Activated effector memory CD4-positive, alpha-beta T cell treated with anti-CD3 and anti-CD28 coated beads, Interleukin-2, amount 50 U/mL, for 16 hours (primary cell): ENCODE data around the gene AHI1.
"Not testable (repeated sequence)": the region's sequence is repeated elsewhere in the genome, so short reads cannot be mapped to it uniquely, and the experiment has no call there.

ENCODE experiments used
- DNase-seq: peaks from one replicate; pipeline ENCODE4 v3.0.0-alpha.2; 2020

Gene AHI1

DNA sequence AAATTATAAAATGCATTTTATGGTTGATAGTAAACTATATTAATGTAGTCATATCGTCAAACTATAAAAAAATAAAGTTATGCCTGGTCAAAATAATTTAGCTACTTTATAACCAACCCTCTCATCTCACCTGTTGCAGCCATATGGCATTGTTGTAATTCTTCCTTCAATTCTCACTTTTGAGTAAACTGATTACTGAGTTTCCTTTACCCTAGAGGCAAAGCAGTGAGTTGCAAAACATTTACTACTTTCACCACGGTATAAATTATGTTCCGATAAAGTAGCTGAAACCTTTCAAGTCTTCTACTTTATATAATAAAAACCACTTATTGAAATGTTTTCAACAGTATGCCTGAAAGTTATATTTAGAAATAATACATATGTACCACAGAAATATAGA is 113.8 kb downstream of the AHI1 start:
- DNase-seq: no peak

DNA sequence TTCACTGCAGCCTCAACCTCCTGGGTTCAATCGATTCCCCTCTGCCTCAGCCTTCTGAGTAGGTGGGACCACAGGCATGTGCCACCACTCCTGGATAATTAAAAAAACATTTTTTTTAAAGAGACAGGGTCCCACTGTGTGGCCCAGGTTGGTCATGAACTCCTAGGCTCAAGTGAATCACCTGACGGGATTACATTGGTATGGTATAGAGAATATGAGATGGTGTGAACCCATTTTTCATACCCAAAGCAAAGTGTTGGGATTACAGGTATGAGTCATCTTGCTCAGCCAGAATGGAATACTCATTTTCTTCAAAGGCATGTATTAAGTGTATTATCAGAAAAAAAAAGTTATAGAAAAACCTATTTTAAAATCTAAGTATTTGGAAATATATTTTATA is 114.2 kb downstream of the AHI1 start:
- DNase-seq: no peak

DNA sequence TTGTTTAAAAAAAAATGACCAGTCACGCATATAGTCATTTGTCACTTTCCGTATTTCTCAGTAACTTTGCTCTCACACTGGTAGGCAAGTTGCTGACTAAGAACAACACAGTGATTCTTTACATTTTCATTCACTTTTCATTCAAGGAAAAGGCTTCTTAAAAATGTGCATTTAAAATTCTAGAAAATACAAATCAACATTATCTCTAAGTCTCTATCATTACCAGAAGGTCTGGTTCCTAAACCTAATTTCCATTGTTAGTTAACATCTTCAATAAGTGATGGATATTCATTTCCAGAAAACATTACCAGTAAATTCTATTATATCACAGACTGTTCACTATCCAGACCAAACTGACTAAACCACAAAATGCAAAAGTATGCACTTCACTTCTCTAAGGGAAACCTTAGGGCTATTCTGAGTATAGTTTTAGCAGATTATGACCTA is 115.3 kb downstream of the AHI1 start:
- no peak for DNase-seq

DNA sequence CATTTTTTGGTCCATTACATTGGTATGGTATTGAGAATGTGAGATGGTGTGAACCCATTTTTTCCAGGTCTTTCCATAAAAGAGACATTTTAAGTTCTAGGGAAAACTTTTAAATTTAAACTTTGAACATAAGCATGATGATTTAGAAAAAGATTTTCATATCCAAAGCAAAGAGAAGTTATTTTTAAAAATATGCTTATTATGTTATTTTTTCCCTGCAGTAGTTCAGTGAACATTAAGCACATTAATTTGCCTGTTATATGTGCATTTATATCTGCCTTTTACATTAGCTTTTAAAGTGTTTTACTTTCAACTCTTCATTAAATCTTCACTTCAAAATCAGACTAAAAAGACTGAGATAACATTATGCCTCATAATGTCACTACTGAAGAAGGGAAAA is 116.7 kb downstream of the AHI1 start:
- no peak for DNase-seq

DNA sequence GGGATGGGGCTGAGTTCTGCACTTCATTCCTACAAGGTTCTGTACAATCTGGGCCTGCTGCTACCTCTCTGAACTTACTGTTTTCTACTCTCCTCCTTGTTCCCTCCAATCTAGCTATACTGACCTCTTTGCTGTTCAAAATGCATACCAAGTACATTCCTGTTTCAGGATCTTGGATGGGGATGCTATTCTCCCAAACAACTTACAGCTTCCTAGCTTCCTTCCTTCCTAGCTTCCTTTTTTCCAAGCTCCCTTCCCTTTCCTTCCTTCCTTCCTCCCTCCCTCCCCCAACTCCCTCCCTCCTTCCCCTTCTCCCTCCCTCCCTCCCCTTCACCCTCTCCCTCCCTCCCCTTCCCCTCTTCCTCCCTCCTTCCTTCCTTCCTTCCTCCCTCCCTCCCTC is 117.9 kb downstream of the AHI1 start:
- DNase-seq: no peak

DNA sequence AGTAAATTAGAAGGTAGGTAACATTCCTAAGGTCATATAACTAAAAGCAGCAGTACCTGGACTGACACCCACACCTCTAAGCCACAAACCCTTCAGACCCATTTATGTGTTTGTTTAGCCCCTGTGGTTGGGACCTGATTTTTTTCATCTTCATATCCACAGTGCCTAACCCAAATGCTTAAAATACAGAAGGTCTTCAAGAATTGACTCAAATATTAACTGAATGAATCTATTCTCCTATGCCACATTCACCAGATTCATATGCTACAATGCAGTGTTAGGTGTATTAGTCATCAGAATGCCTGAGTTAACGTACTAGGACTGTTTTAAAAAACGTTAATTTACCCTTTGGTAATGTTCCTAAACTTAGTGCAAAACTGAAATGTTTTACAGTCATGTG is 124.8 kb downstream of the AHI1 start:
- no peak for DNase-seq

DNA sequence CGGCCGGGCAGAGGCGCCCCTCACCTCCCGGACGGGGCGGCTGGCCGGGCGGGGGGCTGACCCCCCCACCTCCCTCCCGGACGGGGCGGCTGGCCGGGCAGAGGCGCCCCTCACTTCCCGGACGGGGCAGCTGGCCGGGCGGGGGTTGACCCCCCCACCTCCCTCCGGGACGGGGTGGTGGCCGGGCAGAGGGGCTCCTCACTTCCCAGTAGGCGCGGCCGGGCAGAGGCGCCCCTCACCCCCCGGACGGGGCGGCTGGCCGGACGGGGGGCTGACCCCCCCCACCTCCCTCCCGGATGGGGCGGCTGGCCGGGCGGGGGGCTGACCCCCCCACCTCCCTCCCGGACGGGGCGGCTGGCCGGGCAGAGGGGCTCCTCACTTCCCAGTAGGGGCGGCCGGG is 133.9 kb downstream of the AHI1 start:
- not testable (repeated sequence) for DNase-seq

DNA sequence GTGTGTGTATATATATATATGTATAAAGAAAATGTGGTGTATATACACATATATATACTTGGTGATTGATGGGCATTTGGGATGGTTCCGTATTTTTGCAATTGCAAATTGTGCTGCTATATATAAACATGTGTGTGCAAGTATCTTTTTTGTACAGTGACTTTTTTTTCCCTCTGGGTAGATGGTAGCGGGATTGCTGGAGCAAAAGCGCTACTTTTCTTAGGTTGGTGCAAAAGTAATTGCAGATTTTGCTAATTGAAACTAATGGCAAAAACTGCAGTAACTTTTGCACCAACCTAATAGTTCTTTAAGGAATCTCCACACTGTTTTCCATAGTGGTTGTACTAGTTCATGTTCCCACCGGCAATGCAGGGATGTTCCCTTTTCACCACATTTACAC is 135.4 kb downstream of the AHI1 start:
- DNase-seq: no peak

DNA sequence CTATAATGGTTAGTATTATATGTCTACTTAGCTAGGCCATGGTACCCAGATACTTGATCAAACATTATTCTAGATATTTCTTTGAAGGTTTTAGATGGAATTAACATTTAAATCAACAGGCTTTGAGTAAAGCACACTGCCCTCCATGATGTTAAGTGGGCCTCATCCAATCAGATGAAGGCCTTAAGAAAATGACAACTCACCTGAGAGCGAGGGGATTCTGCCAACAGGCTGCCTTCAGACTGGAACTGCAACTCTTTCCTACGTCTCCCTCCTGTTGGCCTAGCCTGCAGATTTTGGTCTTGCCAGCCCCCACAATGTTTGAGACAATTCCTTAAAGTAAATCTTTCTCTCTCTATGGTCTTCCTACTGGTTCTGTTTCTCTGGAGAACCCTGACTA is 137.3 kb downstream of the AHI1 start:
- DNase-seq: no peak

DNA sequence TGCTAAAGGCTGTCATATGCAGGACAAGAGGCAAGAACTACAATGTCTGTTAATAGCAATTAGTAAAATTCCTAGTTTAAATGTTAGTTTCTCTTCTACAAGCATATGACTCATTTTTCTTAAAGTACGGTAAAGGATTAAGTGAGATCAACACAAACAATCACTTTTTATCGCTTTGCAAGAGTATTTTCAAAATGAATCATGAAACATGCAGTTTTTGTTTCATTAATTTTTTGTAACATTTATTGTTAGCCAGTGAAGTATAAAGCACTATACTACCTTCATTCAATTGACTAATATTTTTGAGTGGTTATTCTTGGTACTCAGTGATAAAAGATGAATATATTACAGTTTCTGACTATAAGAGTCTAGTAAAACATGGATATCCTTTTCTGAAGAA is 138.6 kb downstream of the AHI1 start:
- no peak for DNase-seq

DNA sequence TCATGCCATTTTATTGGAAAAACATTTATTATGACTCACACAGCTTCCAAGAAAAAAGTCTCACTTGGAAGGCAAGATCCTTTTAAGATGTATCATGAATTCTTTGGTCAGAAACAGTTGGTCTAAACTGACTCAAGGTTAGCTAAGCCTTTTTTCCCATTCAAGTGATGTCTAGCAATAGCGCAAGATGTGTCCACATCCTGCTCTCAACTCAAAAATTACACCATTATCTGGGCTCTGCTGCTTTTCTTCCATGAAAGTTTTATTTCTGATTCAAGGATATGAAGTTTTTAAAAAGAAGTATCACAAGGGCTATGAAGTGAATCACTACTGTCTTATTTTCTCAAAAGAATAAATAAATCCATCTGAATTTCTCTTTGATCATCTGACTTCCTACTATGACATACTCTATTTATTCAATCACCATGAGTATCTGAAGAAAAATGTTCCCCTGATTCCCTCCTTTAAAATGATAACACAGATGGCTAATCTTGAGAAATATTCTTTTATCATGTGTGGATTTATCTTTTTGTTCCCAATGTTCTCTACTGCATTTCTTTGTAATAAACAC is 139.2 kb downstream of the AHI1 start:
- DNase-seq: no peak

DNA sequence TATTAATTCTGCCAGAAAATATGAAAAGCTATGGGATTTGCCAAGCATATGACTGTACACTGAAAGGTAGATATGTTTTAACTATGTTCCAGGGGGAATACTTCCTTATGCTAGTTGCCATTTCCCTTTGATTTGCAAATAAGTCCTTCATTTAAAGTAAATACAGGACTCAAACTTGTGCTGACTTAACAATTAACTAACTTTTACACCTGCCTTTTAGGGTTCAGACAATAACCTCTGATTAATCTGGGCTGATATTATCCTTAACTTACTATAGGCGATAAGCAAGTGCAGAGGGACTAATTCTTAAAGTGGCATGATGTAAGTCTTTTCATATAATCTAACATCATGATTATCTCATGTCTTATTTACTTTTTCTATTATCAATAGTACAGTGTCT is 143.1 kb downstream of the AHI1 start:
- DNase-seq: no peak

DNA sequence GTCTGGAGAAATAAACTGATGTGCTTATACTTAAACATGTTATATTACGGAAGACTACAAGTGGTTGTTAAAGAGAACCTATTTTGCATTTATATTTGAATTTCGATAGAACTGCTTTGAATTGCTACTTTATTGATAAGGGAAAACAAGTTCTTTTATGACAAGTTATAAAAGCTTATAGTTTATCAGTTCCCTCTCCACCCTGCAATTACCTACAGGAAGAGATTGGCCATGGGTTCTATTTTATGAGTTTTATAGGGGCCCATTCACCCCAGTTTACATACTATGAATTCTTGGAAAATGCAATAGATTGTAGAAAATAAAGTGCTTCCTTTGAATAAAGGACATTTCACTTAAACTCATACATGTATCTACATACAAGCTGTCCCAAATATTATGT is 144.4 kb downstream of the AHI1 start:
- DNase-seq: no peak

DNA sequence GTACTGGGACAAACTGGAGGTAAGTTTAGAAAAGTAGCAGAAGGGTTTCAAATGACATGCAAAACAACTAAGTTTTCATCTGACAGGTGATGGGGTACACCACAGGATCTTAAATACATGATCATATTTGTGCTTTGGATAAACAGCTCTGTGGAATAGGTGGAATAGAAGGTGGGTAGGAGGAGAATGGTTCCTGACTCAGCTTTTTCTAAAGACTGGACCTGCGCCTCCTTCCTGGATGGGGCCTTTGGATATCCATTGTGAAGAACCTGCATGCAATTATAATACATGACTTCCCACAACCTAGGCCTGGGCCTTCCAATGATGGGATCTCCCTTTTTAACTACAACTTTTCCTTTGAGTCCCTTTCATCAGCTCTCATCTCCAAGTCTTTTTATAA is 145.9 kb downstream of the AHI1 start:
- no peak for DNase-seq

DNA sequence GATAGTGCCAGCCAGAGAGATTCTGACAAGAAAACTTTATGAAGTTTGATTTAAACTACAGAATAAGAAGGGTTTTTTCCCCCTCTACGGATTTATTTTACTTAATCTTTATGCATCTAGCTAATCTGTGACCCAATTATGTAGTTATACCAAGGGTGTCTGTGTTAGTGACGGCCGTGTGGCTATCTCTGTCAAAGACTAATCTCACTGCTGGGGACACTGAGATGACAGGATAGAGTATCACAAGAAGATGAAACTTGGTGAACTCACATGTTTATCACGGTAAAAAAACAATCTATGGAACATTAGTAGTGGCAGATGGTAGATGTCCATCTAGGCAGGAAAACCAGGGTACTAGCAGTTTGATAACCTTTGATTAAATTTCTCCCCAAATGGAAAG is 149.7 kb downstream of the AHI1 start:
- DNase-seq: no peak

DNA sequence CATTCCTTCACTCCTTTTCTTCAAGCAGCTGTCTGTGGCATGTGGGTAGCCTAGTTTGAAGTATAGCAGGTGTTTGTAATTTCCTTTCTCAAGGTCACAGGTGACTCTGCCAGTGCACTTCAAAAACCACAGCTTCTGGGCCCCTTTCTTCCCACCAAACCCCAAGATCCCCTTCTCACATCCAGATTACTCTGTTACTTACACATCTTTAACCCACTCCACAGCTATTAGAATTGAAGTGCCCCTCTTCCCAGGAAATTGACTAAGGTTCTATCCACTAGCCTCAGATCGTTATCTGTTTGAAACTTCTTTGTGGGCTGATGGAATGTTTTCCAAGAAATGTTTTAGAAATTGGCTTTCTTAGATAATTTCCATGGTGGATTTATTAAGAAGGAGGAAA is 150.8 kb downstream of the AHI1 start:
- no peak for DNase-seq

DNA sequence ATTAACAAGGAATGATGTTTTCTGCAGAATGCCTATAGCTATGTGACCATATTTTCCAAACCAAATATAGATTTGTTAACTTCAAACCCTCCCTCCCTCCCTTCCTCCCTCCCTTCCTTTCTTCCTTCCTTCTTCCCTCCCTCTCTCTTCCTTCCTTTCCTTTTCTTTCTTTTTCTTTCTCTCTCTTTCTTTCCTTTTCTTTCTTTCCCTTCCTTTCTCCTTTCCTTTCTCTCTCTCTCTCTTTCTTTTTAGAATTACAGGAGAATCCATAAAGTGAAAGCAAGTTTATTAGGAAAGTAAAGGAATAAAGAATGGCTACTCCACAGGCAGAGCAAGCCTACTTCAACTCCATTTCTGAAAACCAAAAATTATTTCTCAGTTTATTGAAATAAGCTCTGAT is 153.0 kb downstream of the AHI1 start:
- no peak for DNase-seq

DNA sequence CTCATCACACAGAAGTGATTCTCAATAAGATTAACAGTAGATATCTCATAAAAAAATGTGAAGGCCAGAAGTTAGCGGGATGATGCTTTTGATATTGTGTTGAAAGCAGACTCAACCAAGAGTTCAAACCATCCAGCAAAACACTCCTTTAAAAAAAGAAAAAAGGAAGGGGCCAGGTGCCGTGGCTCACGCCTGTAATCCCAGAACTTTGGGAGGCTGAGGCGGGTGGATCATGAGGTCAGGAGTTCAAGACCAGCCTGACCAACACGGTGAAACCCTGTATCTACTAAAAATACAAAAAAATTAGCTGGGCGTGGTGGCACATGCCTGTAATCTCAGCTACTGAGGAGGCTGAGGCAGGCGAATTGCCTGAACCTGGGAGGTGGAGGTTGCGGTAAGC is 157.6 kb downstream of the AHI1 start:
- not testable (repeated sequence) for DNase-seq

DNA sequence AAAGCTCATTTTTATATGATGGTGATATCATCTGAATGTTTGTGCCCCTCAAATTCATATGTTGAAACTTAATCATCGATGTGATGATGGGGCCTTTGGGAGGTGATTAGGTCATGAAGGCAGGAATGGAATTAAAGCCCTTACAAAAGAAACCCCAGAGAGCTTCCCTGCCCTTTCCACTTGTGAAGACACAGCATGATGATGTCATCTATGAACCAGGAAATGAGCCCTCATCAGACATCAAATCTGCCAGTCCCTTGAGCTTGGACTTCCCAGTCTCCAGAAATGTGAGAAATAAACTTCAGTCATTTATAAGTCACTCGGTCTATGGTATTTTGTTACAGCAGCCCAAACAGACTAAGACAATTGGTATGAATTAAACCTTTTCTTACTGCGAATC is 163.4 kb downstream of the AHI1 start:
- DNase-seq: no peak

DNA sequence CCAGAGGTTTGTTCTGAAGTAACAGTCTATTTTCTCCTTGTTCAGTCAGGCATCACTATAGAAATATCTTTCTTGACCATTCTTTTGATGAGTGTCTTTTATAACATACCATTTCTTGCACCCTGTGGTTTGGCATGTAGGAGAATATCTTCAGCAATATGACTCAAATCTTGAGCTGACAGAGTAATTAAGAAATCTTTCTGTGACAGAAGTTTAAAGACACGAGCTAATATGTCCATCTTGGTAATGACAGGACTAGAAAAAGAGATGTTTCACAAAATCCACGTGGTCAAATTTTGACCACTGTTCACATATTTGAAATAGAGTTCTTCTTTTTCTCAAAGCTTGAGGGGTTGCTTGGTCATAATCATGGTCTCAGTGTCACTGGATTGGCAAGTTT is 166.5 kb downstream of the AHI1 start:
- DNase-seq: no peak

DNA sequence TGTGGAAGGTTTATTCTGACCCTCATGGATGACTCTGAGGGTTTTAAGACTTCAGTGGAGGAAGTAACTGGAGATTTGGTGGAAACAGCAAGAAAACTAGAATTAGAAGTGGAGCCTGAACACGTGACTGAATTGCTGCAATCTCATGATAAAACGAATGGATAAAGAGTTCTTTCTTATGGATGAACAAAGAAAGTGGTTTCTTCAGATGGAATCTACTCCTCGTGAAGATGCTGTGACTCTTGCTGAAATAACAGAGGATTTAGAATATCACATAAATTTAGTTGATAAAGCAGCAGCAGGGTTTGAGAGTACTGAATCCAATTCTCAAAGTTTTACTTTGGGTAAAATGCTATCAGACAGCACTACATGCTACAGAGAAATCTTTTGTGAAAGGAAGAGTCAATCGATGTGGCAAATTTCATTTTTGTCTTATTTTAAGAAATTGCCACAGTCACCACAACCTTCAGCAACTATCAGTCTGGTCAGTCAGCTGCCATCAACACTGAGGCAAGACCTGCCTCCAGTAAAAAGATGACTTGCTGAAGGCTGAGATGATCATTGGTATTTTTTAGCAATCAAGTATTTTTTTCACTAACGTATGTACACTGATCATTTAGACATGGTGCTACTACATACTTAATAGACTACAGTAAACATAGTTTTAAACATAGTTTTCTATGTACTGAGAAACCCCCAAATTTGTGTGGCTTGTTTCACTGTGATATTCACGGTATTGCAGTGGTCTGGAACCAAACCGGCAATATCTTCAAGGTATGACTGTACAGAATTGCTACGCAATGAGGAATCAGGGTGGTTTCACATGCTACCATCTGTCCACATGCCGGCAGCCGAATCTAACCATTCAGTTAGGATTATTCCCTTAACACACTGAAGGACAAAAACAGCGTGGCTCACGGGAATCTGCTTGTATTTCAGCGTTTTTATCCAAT is 167.4 kb downstream of the AHI1 start:
- DNase-seq: no peak

DNA sequence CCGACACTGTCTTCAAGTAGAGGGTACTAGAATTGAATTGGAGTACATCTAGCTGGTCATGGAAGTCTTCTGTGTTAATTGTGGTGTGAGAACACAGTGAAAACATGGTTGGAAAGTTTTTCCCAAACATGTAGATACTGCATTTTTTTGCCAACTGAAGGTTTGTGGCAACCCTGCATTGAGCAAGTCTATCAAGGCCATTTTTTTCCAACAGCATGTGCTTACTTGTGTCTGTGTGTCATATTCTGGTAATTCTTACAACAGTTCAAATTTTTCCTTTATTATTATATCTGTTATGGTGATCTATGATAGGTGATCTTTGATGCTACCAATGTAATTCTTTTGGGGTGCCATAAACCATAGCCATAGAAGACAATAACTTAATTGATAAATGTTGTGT is 169.4 kb downstream of the AHI1 start:
- DNase-seq: no peak

DNA sequence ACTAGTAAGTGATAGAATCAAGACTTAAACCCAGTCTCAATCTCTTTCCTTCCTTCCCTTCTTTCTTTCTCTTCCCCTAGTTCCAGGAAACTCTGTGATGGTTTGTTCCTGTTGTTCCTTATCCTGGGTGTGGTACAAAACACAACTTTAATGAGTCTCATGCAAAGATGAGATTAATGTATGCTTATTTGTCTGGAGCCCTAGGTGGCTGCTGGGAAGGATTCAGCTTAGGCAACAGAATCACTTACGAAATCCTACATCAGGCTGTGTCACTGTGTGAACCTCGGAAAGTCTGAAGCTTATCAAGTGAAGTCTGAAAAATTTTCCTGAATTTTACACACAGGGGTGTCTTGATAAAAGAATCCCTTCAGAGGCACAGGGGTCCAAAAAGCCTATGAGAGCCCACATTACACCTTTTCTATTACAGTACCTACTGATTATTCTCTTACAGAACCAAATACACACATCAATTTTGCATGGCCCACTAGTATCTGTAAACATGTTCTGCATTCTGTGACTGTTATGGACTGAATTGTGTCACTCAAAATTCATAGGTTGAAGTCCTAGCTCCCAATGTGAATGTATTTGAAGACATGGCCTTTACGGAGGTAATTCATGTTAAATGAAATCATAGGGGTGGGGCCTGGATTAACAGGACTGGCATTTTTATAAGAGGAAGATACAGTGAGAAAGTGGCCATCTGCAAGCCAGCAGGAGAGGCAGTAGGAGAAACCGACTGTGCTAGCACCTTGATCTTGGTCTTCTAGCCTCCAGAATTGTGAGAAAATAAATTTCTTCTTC is 171.7 kb downstream of the AHI1 start:
- DNase-seq: no peak

DNA sequence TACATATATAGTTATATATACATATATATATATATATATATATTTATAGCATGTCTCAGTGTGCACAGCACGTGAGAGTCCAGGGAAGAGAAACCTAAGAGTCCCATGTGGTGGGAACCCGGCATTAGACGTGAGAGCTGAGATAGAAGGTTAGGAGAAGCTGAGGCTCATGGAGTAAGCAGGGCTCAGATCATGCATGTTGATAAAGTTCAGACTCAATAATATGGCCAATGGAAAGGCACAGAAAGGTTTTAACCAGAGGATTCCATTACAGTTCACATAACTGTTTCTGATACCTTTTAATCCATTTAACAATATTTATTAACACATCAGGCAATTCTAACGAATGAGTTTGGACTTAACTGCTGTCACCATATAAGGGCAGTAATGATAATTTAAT is 173.0 kb downstream of the AHI1 start:
- DNase-seq: no peak
